ENCODE results near the gene USH2A.

- TF ChIP-seq POLR2A (IDR thresholded peaks at IDR 0.05) (no peak), CTCF (IDR thresholded peaks at IDR 0.05) (no peak)
Measured at GRCh38 chr1:215780139-215780538, 643.1 kb downstream of the USH2A start.

Measured in lower leg skin (tissue), 3 donors.